Measurements from ENCODE around the gene SLC4A1.
A peak's percentile ranks its signal among the peaks of the same experiment; 100 is the strongest.

SLC4A1 gene

GRCh38 chr17:44283344-44284023 lies 15.5 kb upstream of the SLC4A1 start:
- DNase-seq (ENCODE audit: low spot score), result no peak

GRCh38 chr17:44282264-44282663 lies 14.3 kb upstream of the SLC4A1 start:
- no peak for DNase-seq (ENCODE audit: low spot score)

GRCh38 chr17:44281570-44281969 lies 13.6 kb upstream of the SLC4A1 start:
- no peak for DNase-seq (ENCODE audit: low spot score)

GRCh38 chr17:44280392-44280937 lies 12.5 kb upstream of the SLC4A1 start:
- no peak for DNase-seq (ENCODE audit: low spot score)

GRCh38 chr17:44279666-44280391 lies 11.9 kb upstream of the SLC4A1 start:
- peak; percentile 75 for DNase-seq (ENCODE audit: low spot score)

- DNase-seq (ENCODE audit: low spot score), result no peak
These were observed 11.4 kb upstream of the SLC4A1 start for GRCh38 chr17:44279346-44279665.

- DNase-seq (ENCODE audit: low spot score), result no peak
These were observed 10.0 kb upstream of the SLC4A1 start for GRCh38 chr17:44277976-44278375.

GRCh38 chr17:44273607-44274006 lies 5.7 kb upstream of the SLC4A1 start:
- peak; percentile 33 for DNase-seq (ENCODE audit: low spot score)

GRCh38 chr17:44272954-44273353 lies 5.0 kb upstream of the SLC4A1 start:
- DNase-seq (ENCODE audit: low spot score), result peak; percentile 9

- peak; percentile 8 for DNase-seq (ENCODE audit: low spot score)
These were observed 4.5 kb upstream of the SLC4A1 start for GRCh38 chr17:44272321-44272951.

- no peak for DNase-seq (ENCODE audit: low spot score)
These were observed 1.8 kb upstream of the SLC4A1 start for GRCh38 chr17:44269535-44270240.

GRCh38 chr17:44268709-44269534 lies 987 bp upstream of the SLC4A1 start:
- DNase-seq (ENCODE audit: low spot score), result no peak

GRCh38 chr17:44267165-44267455 lies 825 bp downstream of the SLC4A1 start:
- DNase-seq (ENCODE audit: low spot score), result no peak

GRCh38 chr17:44266402-44267164 lies 1.4 kb downstream of the SLC4A1 start:
- DNase-seq (ENCODE audit: low spot score), result no peak

- DNase-seq (ENCODE audit: low spot score), result no peak
These were observed 4.5 kb downstream of the SLC4A1 start for GRCh38 chr17:44263345-44263902.

GRCh38 chr17:44262654-44263225 lies 5.2 kb downstream of the SLC4A1 start:
- no peak for DNase-seq (ENCODE audit: low spot score)

- DNase-seq (ENCODE audit: low spot score), result no peak
These were observed 7.6 kb downstream of the SLC4A1 start for GRCh38 chr17:44260296-44260695.

- DNase-seq (ENCODE audit: low spot score), result no peak
These were observed 9.1 kb downstream of the SLC4A1 start for GRCh38 chr17:44258811-44259351.

GRCh38 chr17:44257815-44258760 lies 9.8 kb downstream of the SLC4A1 start:
- DNase-seq (ENCODE audit: low spot score), result no peak
